ENCODE results near the gene EIF3F.
A peak's percentile ranks its signal among the peaks of the same experiment; 100 is the strongest.

GRCh38 chr11:7977232-7977917 lies 9.8 kb upstream of the EIF3F start:
- TF ChIP-seq CREB5 (CRISPR knock-in tag; IDR thresholded peaks at IDR 0.05; ENCODE audit: low read depth), result no peak
- no peak for TF ChIP-seq PPARA (CRISPR knock-in tag; IDR thresholded peaks at IDR 0.05; ENCODE audit: borderline replicate concordance)
- TF ChIP-seq, protein P1, sequence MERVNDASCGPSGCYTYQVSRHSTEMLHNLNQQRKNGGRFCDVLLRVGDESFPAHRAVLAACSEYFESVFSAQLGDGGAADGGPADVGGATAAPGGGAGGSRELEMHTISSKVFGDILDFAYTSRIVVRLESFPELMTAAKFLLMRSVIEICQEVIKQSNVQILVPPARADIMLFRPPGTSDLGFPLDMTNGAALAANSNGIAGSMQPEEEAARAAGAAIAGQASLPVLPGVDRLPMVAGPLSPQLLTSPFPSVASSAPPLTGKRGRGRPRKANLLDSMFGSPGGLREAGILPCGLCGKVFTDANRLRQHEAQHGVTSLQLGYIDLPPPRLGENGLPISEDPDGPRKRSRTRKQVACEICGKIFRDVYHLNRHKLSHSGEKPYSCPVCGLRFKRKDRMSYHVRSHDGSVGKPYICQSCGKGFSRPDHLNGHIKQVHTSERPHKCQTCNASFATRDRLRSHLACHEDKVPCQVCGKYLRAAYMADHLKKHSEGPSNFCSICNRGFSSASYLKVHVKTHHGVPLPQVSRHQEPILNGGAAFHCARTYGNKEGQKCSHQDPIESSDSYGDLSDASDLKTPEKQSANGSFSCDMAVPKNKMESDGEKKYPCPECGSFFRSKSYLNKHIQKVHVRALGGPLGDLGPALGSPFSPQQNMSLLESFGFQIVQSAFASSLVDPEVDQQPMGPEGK (CRISPR knock-in tag; IDR thresholded peaks at IDR 0.05; ENCODE audit: borderline replicate concordance), result no peak
- TF ChIP-seq RARB (CRISPR knock-in tag; IDR thresholded peaks at IDR 0.05), result no peak
- TF ChIP-seq, protein P2, sequence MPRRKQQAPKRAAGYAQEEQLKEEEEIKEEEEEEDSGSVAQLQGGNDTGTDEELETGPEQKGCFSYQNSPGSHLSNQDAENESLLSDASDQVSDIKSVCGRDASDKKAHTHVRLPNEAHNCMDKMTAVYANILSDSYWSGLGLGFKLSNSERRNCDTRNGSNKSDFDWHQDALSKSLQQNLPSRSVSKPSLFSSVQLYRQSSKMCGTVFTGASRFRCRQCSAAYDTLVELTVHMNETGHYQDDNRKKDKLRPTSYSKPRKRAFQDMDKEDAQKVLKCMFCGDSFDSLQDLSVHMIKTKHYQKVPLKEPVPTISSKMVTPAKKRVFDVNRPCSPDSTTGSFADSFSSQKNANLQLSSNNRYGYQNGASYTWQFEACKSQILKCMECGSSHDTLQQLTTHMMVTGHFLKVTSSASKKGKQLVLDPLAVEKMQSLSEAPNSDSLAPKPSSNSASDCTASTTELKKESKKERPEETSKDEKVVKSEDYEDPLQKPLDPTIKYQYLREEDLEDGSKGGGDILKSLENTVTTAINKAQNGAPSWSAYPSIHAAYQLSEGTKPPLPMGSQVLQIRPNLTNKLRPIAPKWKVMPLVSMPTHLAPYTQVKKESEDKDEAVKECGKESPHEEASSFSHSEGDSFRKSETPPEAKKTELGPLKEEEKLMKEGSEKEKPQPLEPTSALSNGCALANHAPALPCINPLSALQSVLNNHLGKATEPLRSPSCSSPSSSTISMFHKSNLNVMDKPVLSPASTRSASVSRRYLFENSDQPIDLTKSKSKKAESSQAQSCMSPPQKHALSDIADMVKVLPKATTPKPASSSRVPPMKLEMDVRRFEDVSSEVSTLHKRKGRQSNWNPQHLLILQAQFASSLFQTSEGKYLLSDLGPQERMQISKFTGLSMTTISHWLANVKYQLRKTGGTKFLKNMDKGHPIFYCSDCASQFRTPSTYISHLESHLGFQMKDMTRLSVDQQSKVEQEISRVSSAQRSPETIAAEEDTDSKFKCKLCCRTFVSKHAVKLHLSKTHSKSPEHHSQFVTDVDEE (CRISPR knock-in tag; IDR thresholded peaks at IDR 0.05), result no peak
- peak; percentile 49 for TF ChIP-seq ISL1 (CRISPR knock-in tag; IDR thresholded peaks at IDR 0.05)
- TF ChIP-seq ZFP3 (CRISPR knock-in tag; IDR thresholded peaks at IDR 0.05), result no peak
- no peak for TF ChIP-seq ZNF565 (CRISPR knock-in tag; conservative IDR thresholded peaks at IDR 0.05; ENCODE audit: low read depth)
